GM21381 (cell line): Measurements from ENCODE around the gene LAYN.

Experiments
- ATAC-seq: cut with Tn5 transposase; IDR thresholded peaks from one replicate; pipeline ENCODE4 v1.9.1; 2021; ENCODE audit warnings: mild to moderate bottlenecking, moderate library complexity; ENCODE audit not compliant: unreplicated experiment

The LAYN gene

DNA sequence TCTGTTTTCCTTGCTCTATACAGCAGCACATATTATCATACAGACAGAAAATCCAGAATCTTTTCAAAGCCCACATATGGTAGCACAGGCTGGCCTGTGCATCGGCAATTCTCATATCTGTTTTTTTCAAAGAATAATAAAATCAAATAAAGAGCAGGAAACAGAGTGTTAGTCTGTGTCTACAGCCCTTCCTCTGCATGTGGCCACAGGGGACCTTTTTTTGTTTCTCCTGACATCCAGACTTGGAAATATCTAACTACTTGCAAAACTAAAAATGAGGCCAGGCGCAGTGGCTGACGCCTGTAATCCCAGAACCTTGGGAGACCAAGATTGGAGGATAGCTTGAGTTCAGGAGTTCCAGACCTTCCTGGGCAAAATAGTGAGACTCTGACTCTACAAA, 20.3 kb downstream of the LAYN start:
- ATAC-seq, result no peak

DNA sequence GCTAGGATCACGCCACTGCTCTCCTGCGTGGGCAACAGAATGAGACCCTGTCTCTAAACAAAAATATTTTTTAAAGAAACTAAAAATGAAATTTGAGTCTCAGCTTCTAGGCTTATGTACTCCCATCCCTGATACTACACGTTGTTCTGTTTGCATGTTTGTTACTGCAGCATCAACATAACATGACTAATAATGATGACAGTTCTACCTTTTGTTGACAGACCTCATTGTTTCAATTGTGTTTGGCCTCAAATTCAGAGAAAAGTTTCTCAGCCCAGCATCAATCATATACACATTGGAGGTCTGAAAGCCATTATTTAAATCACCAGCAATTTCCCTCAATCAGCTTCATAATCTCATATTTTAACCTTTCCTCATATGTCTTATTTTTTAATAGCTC, 20.8 kb downstream of the LAYN start:
- ATAC-seq, result no peak

DNA sequence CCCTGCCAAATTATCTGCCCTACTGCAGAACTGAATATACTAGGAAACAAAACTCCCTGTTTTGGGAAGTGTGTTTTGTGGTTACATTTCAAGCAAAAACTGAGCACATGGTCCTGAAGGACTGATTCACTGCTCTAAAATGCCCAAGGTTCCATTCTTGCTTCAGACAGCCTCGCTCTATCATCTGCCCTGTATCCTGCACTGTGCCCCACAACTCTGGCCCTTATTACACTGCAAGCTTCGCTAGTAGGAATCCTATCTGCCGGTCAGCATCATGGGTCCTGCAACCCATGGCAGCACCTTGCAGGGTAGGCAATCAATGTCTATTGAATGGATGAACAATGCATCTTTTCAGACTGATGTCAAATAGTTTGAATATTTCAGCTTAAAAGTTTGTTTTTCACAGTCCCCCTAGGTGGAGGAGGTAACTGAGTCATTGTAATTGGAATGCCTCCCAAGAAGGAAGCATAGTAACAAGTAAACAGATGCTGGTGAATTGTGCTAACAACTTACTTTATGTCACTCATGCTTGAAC, 21.3 kb downstream of the LAYN start:
- ATAC-seq, result no peak

DNA sequence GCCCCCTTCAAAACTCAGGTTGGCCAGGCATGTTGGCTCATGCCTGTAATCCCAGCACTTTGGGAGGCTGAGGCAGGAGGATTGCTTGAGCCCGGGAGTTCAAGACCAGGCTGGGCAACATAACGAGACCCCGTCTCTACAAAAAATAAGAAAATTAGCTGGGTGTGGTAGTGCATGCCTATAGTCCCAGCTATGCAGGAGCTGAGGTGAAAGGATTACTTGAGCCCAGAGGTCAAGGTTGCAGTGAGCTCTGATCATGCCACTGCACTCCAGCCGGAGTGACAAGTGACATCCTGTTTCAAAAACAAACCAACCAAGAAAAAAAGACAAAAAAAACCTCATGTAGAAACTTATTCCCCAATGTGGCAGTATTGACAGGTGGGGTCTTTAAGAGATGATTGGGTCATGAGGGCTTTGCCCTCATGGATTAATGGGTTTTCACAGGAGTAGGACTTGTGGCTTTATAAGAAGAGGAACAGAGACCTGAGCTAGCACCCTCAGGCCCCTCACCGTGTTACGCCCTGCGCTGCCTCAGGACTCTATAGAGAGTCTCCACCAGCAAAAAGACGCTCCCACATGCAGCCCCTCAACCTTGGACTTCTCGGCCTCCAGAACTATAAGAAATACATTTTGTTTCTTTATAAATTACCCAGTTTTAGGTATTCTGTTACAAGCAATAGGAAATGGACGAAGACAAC, 22.3 kb downstream of the LAYN start:
- no peak for ATAC-seq

DNA sequence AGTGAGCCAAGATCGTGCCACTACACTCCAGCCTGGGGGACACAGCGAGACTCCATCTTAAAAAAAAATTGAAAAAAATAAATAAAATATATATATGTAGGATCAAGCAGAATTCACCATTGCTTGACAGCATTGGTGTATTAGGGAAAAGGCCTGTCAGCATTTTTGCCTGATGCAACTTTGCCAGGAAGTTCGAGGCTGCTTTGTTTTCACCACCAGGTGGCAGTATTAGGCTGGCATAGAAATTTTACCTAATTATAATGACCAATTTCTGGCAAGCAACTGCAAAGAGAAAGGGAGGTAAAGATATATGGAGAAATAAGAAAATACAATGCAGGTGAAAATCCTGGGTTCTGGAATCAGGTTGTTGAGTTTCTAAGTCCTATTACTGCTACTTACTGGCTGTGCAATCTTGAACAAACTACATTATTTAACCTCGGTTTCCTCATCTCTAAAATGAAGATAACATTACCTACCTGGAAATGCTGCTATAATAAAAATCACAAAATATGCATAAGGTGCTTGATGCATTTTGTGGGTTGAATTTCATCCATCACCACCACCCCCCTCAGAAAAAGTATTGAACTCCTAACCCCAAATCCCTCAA, 24.7 kb downstream of the LAYN start:
- ATAC-seq, result no peak

DNA sequence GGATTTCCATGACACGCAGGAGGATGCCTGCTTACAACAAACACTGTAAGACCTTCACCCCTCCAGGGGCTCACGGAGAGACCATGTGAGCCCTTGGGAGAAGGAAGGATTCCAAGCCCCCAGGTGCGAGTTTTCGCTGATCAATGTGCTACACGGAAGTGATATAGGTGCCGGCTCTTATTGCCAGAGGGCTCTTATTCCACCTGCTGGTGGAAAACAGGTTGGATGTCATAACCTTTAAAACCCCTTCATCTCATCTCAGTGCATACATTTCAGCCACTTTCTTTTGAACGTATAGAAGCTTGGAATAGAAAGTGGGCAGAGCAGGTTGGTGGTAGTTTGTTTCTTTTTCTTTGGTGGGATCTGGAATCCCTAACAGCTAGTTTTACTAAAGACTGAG, 25.8 kb downstream of the LAYN start:
- ATAC-seq, result no peak

DNA sequence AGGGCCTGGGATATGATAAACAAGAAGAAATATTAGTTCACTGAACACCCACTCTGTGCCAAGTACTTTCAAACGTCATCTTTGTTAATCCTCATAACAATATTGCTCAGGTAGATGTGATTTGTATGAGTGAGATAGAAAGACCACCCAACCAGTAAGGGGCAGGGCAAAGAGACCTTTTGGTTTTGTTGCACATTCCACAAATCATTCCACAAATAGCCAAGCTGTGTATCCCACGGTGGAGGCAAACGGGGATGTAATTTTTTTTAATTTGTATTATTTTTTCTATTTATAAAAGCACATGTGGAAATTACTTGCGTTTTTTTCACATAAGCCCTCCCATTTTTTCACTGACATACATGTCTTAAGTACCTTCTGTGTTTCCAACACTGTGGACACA, 29.0 kb downstream of the LAYN start:
- ATAC-seq, result no peak

DNA sequence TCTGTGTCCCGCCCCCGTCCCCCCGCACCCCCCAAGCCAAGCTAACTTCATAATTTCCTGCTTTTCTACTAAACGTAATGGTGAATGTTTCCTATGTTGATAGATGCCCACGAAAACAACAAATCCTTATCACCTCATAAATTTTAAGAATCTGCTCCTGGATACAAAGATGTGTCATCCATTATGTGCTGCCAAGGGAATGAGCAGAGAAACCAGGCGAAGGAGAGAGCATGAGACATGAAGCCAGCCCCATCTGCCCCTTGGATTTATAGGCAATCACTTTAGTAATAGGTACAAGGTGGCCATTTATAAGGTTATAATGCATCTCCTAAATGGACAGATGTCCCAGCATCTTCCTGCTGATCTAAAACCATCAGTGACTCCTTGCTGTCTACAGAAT, 30.3 kb downstream of the LAYN start:
- ATAC-seq, result no peak

DNA sequence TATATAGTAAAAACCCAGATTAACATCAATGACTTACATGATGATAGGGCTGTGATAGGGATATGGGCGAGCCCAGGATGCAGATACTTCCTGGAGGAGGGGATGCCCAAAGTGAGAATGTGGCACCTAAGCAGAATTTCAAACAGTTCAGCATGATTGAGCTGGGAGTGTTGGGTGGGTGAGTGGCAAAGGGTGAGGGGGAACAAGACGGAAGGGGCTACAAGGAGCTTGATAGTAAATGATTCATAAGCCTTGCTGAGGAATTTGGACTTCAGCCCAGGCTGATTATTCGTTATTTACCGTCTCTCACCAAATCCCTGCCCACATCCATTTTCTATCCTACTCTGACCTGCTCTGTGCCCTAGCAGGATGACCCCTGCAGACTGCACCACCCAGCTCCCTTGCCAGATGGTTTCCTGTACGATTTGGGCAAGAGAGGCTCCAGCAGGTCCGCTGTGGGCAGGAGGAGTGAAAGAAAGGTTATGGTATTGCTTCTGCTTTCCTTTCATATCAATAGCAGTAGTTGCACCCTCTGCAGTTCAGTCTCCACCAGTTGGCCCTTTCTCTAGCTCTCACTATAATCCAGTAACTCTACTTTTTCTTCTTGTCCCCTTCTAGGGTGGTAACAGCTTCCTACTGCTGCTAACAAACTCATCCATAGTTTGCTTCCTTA, 31.4 kb downstream of the LAYN start:
- no peak for ATAC-seq

DNA sequence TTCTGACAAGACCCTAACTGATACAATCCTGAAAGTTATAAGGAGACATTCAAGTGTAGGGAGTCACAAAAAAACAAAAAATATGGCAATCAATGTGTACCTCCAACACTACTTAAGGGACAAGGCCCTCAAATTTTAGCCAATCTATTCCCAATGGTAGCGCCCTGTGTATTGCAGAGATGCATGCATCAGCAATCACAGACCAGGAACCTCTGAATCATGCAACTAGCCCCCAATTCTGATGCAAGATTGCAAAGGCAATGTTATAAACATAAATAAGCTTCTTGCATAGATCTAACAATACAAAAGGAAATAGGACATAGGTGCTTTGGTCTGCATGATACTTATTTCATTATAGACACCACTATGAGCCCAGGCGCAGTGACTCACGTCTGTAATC, 32.1 kb downstream of the LAYN start:
- ATAC-seq, result no peak

DNA sequence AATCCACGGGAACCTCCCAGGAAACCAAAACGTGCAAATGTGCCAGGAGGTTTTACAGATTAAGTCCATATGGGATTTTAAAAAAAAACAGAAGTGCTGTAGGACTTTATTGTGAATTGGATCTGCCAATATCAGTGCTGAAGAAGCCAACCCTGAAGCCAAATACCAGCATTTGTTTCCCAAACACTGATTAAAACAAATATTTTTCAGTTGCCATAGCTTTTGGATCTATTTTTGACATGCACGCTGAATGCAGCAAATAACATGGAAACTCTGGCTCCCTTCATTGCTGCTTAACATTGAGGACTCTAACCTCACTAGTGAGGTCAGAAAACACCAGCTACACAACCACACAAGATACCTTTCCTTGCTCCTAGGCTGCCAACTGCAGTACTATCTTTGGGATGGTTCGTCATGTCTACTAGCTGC, 33.3 kb downstream of the LAYN start:
- no peak for ATAC-seq

DNA sequence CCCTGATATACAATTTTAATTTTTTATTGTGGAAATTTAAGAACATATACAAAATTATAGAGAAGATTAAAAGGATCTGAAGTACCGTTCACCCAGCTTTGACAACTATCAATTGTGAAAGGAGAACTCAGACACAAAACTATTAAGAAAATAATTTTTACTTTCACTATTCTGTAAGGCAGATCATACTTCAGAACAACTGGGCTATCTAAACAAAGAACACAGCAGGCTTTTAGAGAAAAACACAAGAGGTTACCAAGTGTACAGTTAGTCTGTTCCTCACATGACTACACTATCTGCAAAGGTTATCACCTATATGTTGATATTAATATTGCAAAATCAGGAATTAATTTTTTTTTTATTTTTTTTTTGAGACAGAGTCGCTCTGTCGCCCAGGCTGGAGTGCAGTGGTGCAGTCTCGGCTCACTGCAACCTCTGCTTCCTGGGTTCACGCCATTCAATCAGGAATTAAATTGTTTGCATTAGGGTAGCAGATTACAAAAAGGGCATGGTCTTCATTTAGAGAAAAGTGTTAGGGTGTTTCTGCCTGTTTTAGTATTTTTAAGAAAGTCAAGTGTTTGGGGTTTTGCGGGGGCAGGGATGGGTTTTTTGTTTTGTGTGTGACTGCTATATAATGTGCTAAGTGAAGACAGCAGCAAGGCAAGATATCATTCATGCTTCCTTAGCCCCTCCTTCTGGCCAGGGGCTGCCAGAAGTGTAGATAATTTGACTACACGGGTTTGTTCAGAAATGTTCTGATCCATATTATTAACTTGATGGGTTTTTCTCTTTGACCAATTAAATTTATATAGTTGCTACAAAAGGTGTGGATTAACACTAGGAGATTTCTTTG, 34.1 kb downstream of the LAYN start:
- no peak for ATAC-seq

DNA sequence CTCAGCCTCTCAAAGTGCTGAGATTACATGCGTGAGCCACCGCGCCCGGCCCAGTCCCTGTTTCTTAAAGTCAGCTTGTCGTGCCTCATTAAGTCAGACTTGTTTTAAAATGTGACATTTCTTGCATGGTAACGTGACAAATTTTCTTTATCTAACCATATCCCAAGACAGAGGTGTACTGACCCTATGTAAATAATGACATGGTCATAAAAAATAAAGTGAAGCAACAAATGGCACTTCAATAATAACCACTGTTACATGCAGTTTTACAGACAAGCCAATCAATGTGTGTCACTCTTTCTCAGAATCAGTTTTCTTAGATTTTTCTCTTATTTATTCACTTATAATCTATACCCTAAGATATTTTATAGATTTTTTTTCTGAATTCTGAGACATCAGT, 35.2 kb downstream of the LAYN start:
- no peak for ATAC-seq

DNA sequence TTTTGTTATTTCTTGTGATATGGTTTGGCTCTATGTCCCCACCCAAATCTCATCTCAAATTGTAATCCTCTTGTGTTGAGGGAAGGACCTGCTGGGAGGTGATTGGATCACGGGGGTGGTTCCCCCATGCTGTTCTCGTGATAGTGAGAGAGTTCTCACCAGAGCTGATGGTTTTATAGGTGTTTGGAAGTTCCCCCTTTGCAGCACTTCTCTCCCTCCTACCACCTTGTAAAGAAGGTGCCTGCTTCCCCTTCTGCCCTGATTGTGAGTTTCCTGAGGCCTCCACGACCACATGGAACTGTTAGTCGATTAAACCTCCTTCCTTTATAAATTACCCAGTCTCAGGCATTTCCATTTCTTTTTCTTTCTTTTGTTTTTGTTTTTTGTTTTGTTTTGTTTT, 37.3 kb downstream of the LAYN start:
- no peak for ATAC-seq

DNA sequence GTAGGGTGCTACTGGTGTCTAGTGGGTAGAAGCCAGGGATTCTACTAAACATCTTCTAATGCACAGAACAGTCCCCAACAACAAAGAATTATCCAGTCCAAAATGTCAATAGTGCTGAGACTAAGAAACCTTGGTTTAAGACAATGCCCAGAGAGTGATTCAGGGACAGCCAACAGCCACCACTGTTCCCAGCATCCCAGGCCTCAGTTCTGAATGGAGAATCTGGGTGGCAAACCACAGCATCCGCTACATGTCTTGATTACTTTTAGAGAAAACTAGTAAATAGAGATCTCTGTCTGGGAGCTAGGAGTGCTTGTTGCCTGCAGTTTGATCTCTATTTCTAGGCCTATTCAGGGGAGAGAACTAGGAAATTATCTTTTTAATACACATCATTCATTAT, 40.8 kb downstream of the LAYN start:
- ATAC-seq, result no peak

DNA sequence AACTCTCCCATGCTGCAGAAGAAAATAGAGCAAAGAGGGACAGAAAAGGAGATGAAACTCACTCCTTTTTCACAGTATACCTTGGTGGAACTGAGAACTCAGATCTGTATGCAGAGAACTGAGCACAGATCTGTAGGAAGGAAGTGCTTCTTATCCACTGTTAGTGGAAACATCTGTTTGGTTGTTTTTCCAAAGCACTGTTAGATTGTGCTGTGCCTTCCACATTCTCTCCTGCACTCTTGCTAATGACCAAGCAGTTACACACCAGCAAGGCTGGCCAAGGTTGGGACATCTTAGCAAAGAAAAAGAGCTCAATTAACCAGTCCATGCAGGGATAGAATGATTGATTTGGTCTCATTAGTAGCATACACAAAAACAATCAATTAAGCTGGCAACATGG, 41.6 kb downstream of the LAYN start:
- ATAC-seq, result no peak

DNA sequence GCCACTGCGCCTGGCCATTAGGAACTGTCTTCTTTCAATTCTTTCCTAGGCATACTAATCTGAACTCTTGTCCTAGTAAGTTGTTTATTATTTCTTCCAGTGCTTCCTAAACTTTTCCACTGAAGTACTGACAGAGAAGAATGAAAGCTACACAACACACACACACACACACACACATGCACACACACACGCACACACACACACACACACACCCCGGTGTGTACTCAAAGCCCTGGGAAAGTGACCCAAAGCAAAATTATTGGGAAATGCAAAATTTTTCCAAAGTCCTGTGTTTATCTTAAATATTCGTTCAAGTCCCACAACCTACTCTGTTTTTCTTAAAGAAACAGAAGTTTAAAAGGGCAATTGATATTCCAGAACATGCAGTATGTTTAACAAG, 42.4 kb downstream of the LAYN start:
- ATAC-seq, result no peak

DNA sequence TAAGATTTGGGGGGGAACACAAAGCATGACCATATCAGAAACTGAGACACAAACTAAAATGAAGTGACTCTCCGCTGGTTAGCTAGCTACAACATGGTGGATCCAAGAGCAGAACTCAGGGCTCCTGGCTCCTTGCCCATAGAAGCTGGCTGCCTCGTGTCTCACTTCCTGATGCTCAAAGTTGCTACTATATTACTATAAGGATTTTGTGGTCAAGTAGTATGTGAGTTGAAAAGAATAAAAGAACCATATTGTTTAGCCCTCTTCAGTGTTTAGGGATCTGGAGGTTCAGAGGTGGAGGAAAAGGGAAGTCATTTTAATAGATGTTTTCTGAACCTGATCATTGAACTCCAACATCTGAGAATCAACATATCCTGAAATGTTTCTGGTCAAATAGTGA, 44.9 kb downstream of the LAYN start:
- no peak for ATAC-seq

DNA sequence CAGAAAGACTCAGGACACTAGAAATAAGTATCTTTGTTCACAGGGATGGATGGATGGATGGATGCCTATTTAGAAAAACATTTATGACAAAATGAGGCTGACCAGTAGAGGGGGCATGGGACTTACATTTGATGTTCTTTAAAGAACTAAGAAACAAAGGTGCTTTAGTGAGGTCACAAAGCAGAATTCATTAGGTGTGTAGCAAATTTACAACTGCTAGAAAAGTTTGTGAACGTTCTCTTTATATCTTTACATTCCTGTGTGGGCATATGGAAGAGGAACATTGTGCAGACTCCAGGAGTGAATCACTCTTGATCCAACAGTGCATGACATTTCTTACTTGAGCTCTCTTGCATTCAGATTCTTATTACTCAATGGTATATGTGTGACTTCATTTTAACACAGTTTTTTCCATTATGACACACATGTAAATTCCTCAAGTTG, 45.9 kb downstream of the LAYN start:
- no peak for ATAC-seq

DNA sequence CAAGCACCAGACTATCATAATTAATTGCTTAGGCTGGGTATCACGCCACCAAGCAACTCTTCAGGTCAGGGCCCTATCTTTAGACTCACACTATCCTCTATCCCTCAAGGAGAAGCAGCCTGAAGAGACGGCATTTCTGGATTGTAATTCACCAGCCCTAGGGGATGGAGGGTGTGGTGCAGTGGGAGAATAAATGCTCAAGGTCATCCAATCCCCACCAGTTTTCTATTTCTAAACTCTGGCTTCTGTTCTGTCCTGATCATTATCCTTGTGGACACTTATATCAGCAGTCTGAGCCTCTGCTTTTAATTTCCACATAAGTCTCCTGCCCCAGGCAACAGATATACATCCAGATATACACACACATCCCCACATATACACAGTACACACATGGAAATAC, 48.6 kb downstream of the LAYN start:
- ATAC-seq, result no peak

DNA sequence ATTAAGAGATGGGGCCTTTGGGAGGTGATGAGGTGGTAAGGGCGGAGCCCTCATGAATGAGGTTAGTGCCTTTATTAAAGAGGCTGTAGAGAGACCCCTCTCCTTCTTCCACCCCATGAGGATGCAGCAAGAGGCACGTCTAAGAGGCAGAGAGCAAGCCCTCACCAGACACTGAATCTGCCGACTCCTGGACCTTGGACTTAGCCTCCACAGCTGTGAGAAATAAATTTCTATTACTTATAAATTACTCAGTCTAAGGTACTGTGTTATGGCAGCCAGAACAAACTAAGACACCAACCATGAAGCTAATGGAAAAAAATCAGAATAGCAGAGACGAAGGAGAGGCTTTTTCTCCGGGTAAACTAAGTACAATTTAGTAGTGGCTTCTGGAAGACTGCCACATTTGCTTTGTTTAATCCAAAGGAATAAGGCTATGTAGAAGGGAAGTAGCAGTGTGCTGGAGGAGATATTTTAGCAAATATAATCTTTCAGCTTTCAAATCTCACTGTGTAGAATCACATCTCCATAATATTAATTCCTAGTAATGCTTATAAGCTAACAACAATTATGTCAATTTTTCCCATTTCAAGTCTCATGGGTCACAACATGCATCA, 49.5 kb downstream of the LAYN start:
- ATAC-seq, result no peak
